Osteoblast (primary cell): Measurements from ENCODE around the gene SIM2. TPM values are rescaled to one million over a fixed set of nuclear protein-coding genes. Genes with fewer than 3 reads are reported as not detected.

Source experiments
- DNase-seq: peaks from one replicate; pipeline ENCODE4 v3.0.0; 2011; ENCODE audit warnings: low spot score, mixed read lengths; ENCODE audit not compliant: insufficient read length; ENCODE audit errors: missing footprints
- H2AFZ ChIP-seq: 2 replicates; pipeline ENCODE4 v1.6.0; 2011; ENCODE audit warnings: mild to moderate bottlenecking, low read length
- H3K27ac ChIP-seq: 2 replicates; pipeline ENCODE4 v1.5.1; 2011; ENCODE audit warnings: mild to moderate bottlenecking, low read depth, low read length, moderate library complexity
- H3K27me3 ChIP-seq: 2 replicates; pipeline ENCODE4 v1.6.0; 2012; ENCODE audit warnings: mild to moderate bottlenecking, control low read depth, inconsistent platforms, low read length, moderate library complexity; ENCODE audit not compliant: insufficient read depth
- H3K36me3 ChIP-seq: 2 replicates; pipeline ENCODE4 v1.5.1; 2011; ENCODE audit warnings: mild to moderate bottlenecking, low read length, control low read depth, moderate library complexity; ENCODE audit not compliant: insufficient read depth
- H3K4me1 ChIP-seq: 2 replicates; pipeline ENCODE4 v1.5.1; 2011; ENCODE audit warnings: mild to moderate bottlenecking, low read length, control low read depth, moderate library complexity; ENCODE audit not compliant: insufficient read depth
- H3K4me2 ChIP-seq: 2 replicates; pipeline ENCODE4 v1.6.0; 2011; ENCODE audit warnings: mild to moderate bottlenecking, low read length; ENCODE audit not compliant: insufficient read depth
- H3K4me3 ChIP-seq: fragments of 200-600 bp; sonication (generic); 3 replicates; pipeline ENCODE4 v1.5.1; 2012; ENCODE audit warnings: mild to moderate bottlenecking, low read length, inconsistent platforms; ENCODE audit not compliant: insufficient read depth
- H3K79me2 ChIP-seq: 2 replicates; pipeline ENCODE4 v1.6.0; 2012; ENCODE audit warnings: mild to moderate bottlenecking, low read length, control low read depth, inconsistent platforms; ENCODE audit not compliant: insufficient read depth
- H3K9me3 ChIP-seq: 2 replicates; pipeline ENCODE4 v1.5.1; 2011; ENCODE audit warnings: low read depth, low read length, control low read depth
- H4K20me1 ChIP-seq: 2 replicates; pipeline ENCODE4 v1.6.0; 2012; ENCODE audit warnings: mild to moderate bottlenecking, low read length, control low read depth; ENCODE audit not compliant: insufficient read depth
- total RNA-seq: library from RNA; depleted of rRNA; stranded (reverse); fragments of >200 nt; gene quantifications from 2 replicates; pipeline ENCODE4 v1.2.3, GENCODE V29; 2012
- TF ChIP-seq, protein P1 (sequence below): IDR thresholded peaks from 2 replicates; pipeline ENCODE4 v1.5.1; 2011; ENCODE audit warnings: mild to moderate bottlenecking, low read depth, low read length, moderate library complexity; ENCODE audit errors: extremely low read depth

SIM2 gene
- total RNA-seq, 1 donor = 3.6 TPM

DNA sequence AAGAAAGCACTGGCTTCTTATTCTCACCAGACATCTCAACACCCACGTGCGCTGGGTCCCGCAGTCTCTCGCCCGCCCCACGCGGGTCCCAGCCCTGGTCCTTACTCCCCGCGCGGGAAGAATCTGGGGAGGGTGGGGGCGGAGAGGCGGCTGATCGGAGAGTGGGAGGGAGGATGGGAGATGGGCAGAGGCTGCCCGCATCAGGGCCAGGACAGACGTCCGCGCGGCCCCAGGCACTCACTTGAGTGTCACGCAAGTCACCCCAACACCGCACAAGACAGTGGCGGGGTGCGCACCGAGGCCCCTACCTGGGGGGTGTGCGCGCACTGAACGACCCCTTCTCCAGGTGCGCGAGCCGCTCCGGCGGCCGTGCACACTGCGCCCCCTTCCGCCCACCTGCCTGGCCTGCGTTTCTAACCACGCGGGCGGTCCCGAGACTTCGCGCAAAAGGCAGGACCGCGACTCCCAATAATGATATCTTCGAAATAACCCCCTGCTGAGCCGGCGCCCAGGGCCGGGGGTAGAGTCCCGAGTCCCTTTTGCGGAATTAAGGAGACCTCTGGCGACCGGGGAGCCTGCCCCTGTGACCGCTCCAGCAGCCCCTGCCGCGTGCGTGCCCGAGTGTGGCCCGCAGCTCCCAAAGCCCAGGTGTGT lies 6.0 kb upstream of the SIM2 start:
- Histone ChIP-seq H4K20me1 (no peaks in the 10 kb centered on the region), H3K27ac (no peak overlapping the region), H3K9me3 (no peaks in the 10 kb centered on the region), H2AFZ (no peak overlapping the region), H3K4me3 (peak overlapping the region; percentile 39), H3K36me3 (no peaks in the 10 kb centered on the region), H3K27me3 (peaks cover 55% of the 10 kb centered on the region), H3K79me2 (no peaks in the 10 kb centered on the region), H3K4me2 (peak overlapping the region; percentile 46), H3K4me1 (no peaks in the 10 kb centered on the region)
- DNase-seq = peak; percentile 74
- TF ChIP-seq, protein P1, sequence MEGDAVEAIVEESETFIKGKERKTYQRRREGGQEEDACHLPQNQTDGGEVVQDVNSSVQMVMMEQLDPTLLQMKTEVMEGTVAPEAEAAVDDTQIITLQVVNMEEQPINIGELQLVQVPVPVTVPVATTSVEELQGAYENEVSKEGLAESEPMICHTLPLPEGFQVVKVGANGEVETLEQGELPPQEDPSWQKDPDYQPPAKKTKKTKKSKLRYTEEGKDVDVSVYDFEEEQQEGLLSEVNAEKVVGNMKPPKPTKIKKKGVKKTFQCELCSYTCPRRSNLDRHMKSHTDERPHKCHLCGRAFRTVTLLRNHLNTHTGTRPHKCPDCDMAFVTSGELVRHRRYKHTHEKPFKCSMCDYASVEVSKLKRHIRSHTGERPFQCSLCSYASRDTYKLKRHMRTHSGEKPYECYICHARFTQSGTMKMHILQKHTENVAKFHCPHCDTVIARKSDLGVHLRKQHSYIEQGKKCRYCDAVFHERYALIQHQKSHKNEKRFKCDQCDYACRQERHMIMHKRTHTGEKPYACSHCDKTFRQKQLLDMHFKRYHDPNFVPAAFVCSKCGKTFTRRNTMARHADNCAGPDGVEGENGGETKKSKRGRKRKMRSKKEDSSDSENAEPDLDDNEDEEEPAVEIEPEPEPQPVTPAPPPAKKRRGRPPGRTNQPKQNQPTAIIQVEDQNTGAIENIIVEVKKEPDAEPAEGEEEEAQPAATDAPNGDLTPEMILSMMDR = no peak

DNA sequence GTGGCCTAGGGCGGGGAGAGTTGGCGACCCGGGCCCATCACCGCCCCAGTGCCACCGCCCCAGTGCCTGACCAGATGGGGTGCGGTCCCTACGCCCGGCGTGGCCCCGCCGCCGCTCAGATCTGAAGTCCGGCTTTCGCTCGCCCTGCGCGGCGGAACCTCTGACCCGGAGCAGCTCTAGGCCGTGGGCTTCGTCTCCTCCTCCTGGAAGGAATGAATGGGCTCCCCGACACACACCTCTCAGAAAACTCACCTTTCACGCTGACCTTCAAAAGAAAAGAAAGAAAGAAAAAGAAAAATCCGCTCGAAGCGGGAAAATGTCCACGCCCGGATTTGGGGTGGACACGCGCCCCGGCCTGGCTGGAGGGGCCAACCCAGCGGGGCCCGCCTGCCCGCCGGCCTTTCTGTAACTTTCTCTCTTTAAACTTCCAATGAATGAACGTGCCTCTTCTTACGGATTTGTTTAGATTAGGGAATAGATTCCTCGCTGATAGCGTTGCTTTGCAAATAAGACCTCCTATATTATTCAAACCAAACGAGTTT lies 5.4 kb upstream of the SIM2 start:
- H3K79me2 ChIP-seq = no peaks in the 10 kb centered on the region
- H3K9me3 ChIP-seq = no peaks in the 10 kb centered on the region
- peaks cover 55% of the 10 kb centered on the region for H3K27me3 ChIP-seq
- no peak overlapping the region for H2AFZ ChIP-seq
- H3K27ac ChIP-seq = no peak overlapping the region
- DNase-seq = peak; percentile 32
- H3K4me2 ChIP-seq = no peak overlapping the region
- H3K4me1 ChIP-seq = no peaks in the 10 kb centered on the region
- TF ChIP-seq, protein P1 = no peak
- H4K20me1 ChIP-seq = no peaks in the 10 kb centered on the region
- no peak overlapping the region for H3K4me3 ChIP-seq
- no peaks in the 10 kb centered on the region for H3K36me3 ChIP-seq

DNA sequence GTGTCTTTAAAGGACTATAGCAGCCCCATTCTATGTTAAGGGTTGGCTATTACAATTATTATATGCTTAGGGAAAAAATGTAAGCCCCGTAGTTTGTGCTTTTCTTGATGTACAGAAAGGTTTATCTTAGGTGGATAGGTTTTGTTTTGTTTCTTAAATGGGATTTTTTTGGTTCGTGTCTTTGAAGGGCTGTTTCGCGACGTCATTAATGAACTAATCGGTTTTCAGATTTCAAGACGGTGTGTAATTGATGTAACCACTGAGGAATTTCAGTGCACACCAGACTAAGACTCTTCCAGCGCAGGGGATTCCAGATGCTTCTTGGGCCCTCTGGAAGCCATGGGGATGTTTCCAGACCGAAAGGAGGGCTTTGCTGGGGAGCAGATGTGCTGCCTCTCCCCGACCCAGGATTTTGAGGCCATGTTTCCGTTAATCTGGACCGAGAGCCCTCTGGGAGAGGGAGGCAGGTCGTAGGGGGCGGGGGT lies 4.8 kb upstream of the SIM2 start:
- Histone ChIP-seq H3K79me2 (no peaks in the 10 kb centered on the region), H3K27ac (no peak overlapping the region), H2AFZ (no peak overlapping the region), H3K4me3 (no peak overlapping the region), H3K36me3 (no peaks in the 10 kb centered on the region), H3K27me3 (peaks cover 55% of the 10 kb centered on the region), H3K9me3 (no peaks in the 10 kb centered on the region), H3K4me1 (no peaks in the 10 kb centered on the region), H3K4me2 (no peak overlapping the region), H4K20me1 (no peaks in the 10 kb centered on the region)
- peak; percentile 73 for DNase-seq
- TF ChIP-seq, protein P1 = no peak

DNA sequence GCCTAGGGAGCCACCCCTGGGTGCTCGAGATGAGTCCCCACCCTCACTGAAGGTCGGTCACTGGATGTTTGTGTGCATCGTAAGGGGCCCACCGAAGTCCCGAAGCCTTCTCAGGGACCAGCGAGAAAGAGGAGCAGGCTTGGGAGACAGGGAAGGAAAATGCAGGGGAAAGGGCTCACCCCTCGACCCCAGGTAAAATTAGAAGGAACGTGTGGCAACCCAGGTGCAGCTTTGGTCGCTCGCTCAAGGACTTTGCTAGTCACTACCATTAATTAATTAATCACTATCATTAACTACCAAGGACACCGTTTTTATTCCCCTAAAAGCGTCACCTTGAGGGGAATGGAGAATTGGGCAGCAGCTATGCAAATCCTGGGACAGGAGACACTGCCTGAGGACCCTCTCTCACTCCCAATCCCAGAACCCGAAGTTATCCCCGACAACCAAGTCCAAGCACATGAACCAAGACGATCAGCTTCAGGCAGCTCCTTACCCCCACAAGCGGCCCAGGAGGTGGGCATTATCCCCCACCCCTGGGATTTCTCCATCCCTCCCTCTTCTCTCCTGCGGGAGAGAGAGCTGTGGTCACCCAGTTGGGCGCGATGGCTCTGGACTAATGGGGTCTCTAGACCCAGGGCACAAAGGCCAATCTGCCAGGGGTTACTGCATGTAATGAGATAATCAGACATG lies 4.2 kb upstream of the SIM2 start:
- TF ChIP-seq, protein P1 = no peak
- DNase-seq = peak; percentile 74
- Histone ChIP-seq H2AFZ (no peak overlapping the region), H3K27me3 (peaks cover 55% of the 10 kb centered on the region), H3K9me3 (no peaks in the 10 kb centered on the region), H3K4me1 (no peaks in the 10 kb centered on the region), H4K20me1 (no peaks in the 10 kb centered on the region), H3K79me2 (no peaks in the 10 kb centered on the region), H3K4me2 (no peak overlapping the region), H3K4me3 (no peak overlapping the region), H3K27ac (no peak overlapping the region), H3K36me3 (no peaks in the 10 kb centered on the region)
